WI38 (cell line): ENCODE data around the gene XAGE2.

ENCODE experiments used
- H3K4me3 ChIP-seq: 2 replicates; pipeline ENCODE4 v1.5.1; 2011; ENCODE audit warnings: low read depth, mild to moderate bottlenecking, control low read depth, low read length
- TF ChIP-seq, protein P1 (sequence below): IDR thresholded peaks from 2 replicates; pipeline ENCODE4 v1.5.1; 2012; ENCODE audit warnings: low read depth, mild to moderate bottlenecking, control low read depth, low read length

The XAGE2 gene

DNA sequence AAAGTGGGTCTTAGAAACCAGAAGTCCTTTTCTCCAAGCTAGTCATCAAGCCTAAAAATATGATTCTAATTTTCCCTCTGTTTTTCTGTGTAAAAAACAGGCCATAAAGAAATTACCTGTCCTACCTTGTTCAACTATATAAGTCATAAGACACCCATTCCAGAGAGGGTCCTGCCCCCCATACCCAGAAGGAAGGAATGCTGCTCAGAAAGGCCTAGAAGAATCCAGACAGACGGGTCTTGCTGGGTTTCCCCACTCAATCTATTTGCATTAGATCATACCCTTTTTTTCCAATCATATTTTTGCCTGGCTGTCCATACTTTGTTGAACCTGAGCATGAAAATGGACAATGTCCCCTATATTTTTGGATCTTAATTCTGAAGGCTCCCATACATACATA lies 16.3 kb upstream of the XAGE2 start:
- TF ChIP-seq, protein P1, sequence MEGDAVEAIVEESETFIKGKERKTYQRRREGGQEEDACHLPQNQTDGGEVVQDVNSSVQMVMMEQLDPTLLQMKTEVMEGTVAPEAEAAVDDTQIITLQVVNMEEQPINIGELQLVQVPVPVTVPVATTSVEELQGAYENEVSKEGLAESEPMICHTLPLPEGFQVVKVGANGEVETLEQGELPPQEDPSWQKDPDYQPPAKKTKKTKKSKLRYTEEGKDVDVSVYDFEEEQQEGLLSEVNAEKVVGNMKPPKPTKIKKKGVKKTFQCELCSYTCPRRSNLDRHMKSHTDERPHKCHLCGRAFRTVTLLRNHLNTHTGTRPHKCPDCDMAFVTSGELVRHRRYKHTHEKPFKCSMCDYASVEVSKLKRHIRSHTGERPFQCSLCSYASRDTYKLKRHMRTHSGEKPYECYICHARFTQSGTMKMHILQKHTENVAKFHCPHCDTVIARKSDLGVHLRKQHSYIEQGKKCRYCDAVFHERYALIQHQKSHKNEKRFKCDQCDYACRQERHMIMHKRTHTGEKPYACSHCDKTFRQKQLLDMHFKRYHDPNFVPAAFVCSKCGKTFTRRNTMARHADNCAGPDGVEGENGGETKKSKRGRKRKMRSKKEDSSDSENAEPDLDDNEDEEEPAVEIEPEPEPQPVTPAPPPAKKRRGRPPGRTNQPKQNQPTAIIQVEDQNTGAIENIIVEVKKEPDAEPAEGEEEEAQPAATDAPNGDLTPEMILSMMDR = no peak

DNA sequence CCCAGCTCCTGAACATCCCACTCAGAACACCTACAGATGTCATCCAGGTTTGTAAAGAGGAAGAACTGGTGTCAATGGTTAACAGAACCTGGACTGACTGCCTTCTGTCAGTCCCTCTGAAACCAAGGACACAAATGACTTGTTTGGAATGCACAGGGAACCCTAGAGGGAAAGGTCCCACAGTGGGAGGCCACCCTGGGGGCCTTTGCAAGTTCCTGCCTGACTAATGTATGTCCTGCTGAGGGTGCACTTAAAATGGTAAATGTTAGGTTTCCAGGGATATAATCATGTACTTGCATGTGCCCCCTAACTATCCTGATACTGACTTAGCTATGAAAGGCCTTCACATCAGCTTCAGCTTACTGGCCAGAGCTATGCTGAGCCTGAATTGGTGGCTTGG lies 15.0 kb upstream of the XAGE2 start:
- no peak overlapping the region for H3K4me3 ChIP-seq
- TF ChIP-seq, protein P1 = no peak

More for the DNA sequence above, 16.3 kb upstream of the XAGE2 start:
- H3K4me3 ChIP-seq = no peak overlapping the region

DNA sequence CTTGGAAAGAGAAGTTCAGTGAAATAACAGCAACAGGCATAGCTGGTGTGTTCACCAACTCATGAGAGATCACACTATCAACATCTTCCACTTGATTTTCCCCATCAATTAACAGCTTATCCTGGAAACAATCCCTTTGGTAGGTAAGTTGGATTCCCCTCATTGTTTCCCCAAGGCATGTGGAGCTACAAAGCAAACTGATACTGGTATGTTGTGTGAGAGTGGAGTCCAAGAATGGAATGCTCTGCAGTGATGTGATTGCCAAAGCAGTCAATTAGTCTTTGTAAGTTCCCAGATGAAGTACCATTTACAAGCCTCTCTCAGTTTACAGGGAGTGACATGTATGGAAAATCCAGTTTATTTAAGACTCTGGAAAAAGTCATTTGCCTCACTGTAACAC lies 13.7 kb upstream of the XAGE2 start:
- H3K4me3 ChIP-seq = no peak overlapping the region
- TF ChIP-seq, protein P1 = no peak

DNA sequence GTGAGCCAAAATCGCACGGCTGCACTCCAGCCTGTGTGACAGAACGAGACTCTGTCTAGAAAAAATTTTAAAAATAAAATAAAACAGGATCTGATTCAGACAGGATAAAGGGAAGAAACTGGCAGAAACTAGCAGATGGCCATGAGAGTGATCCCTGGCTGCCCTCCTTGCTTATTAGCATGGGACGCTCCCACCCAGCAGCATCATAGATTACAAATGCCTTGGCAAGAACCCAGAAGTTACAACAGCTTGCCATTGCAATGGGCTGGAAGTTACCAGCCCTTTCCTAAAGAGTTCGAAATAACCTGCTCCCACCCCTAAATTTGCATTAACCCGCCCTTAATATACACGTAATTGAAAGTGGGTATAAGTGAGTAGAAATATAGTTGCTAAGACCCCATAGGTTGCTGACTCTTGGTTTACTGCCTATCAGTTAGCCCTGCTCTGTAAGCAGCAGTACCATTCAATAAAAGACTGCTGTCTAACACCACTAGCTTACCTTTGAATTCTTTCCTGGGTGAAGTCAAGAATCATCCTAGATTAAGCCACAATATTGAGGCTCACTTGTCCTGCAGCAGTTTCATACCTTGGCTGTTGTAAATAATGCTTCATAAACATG lies 9.1 kb upstream of the XAGE2 start:
- TF ChIP-seq, protein P1 = no peak
- H3K4me3 ChIP-seq = no peak overlapping the region

DNA sequence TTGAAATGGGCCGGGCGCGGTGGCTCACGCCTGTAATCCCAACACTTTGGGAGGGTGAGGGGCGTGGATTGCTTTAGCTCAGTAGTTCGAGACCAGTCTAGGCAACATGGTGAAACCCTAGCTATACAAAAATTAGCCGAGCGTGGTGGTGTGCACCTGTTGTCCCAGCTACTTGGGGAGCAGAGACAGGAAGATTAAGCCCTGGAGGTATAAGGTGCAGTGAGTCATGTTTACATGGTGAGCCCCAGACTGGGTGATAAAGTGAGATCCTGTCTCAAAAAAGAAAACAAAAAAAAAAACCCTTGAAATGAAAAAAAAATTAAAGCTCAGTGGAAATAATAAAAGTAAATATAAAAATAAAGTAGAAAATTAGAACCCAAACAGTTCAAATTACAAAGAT lies 6.9 kb upstream of the XAGE2 start:
- no peak overlapping the region for H3K4me3 ChIP-seq
- TF ChIP-seq, protein P1 = no peak

DNA sequence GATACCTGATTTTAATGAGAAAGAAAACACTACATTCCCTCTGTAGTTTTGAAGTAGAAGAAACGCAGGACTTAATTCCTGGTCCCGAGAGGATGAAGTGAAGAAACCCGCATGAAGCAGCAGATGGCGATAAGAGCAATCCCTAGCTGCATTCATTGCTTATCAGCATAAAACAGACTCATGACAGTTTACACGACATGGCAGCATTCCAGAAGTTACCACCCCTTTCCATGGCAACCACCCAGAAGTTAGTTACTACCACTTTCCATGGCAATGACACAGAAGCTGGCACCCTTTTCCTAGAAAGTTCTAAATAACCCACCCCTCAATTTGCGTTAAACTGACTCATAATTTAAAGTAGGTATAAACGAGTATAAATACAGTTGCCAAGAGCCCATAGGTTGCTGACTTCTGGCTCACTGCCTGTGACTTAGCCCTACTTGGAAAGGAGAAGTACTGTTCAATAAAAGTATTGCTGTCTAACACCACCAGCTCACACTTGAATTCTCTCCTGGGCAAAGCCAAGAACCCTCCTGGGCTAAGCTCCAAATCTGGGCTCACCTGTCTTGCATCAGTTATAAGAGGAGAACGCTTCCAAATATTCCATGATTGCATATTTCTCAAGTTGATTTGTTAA lies 5.5 kb upstream of the XAGE2 start:
- no peak overlapping the region for H3K4me3 ChIP-seq
- TF ChIP-seq, protein P1 = 0 out of 2 replicates have a peak, but pooled peaks have one; percentile 4

DNA sequence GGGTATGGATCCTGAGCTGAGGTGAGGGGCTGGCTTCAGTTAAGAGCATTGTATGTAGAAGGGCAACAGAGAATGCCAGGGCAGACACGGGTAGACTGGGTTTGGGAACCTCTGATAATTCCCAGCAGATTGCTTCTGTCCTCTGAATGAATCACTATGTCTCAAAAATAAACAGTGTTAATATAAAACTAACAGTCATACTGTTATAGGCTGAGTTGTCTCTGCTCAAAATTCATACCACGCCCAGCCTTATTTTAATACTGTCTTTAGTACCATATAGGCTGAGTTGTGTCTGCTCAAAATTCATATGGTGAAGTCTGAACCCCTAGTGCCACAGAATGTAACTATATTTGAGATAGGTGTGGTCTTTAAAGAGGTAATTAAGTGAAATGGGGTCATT lies 10.0 kb downstream of the XAGE2 start:
- TF ChIP-seq, protein P1 = no peak
- no peak overlapping the region for H3K4me3 ChIP-seq
